ENCODE results near the gene PYM1.
A peak's percentile ranks its signal among the peaks of the same experiment; 100 is the strongest.
"Not testable (repeated sequence)": the region's sequence is repeated elsewhere in the genome, so short reads cannot be mapped to it uniquely, and the experiment has no call there.

Gene PYM1

DNA sequence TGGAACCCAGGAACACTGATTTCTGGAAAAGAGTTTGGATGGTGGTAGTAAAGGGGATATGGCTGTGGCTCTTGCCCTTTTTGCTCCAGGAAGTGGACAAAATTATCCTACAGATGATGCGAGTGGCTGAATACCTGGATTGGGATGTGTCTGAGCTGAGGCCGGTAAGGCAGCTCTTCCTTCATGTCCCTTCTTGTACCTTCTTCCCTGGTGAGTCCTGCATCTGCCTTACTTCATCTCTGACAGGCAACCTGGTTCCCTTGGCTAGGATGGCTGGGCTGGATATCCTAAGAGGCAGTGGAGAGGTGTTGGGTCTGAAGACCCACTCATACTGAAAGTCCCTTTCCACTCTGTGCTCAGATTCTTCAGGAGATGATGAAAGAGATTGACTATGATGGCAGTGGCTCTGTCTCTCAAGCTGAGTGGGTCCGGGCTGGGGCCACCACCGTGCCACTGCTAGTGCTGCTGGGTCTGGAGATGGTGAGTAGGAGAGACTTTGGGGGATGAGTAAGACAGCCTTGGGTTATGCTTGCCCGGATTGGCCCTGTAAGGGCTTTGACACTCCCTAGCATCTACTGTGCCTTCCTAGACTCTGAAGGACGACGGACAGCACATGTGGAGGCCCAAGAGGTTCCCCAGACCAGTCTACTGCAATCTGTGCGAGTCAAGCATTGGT is 11.3 kb upstream of the PYM1 start:
- DNase-seq (ENCODE audit: low spot score): no peak

DNA sequence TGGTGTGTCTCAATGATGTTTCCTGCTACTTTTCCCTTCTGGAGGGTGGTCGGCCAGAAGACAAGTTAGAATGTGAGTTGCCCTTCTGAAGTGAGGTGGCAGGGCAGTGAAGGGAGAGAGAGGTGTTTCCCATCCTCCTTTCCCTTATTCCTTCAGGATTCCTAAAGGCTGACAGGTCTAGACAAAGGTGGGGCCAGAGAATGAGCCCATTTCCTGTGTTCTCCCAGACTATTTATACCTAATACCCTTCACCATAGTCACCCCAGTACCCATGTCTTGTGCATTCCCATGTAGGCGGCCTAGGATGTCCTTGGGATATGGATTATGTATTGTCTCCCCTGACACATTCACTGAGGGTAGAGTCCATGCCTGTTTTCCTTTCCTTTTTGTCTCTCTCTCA is 10.3 kb upstream of the PYM1 start:
- no peak for DNase-seq (ENCODE audit: low spot score)

DNA sequence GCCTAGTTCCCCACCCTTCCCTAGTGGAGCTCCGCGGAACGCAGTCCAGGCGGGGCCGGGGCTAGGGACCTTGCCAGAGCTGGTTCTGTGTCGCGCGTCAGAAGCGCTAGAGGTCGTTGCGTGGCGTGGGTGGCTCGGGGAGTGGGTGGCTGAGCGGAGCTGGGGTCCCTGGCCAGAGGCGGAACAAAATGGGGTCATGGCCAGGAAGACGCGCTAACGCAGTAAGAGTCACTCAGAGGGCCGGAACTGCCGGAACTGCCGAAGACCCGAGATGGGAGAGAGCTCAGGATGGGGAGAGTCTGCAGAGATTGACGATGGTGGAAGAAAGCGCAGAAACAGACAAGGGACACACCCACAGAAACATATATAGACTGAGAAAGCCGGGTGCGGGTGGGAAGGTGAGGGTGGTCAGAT is 8.1 kb upstream of the PYM1 start:
- DNase-seq (ENCODE audit: low spot score): no peak

DNA sequence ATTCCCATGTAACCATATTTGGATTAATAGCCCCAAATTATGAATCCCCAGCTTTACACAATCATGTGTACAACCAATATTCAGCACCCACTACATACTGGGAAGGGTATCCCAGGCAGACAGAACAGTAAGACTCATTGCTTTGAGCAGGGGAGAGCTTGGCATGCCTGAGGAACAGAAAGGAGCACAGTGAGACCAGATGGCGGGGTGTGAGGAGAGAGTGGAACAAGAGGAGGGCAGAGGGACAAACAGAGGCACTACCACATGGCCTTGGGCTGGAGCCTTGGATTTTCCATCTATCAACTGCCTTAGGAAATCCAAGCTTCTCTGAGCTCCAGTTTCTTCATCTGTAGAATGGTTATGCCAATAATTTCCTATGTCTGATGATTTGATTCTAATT is 7.1 kb upstream of the PYM1 start:
- DNase-seq (ENCODE audit: low spot score): no peak

DNA sequence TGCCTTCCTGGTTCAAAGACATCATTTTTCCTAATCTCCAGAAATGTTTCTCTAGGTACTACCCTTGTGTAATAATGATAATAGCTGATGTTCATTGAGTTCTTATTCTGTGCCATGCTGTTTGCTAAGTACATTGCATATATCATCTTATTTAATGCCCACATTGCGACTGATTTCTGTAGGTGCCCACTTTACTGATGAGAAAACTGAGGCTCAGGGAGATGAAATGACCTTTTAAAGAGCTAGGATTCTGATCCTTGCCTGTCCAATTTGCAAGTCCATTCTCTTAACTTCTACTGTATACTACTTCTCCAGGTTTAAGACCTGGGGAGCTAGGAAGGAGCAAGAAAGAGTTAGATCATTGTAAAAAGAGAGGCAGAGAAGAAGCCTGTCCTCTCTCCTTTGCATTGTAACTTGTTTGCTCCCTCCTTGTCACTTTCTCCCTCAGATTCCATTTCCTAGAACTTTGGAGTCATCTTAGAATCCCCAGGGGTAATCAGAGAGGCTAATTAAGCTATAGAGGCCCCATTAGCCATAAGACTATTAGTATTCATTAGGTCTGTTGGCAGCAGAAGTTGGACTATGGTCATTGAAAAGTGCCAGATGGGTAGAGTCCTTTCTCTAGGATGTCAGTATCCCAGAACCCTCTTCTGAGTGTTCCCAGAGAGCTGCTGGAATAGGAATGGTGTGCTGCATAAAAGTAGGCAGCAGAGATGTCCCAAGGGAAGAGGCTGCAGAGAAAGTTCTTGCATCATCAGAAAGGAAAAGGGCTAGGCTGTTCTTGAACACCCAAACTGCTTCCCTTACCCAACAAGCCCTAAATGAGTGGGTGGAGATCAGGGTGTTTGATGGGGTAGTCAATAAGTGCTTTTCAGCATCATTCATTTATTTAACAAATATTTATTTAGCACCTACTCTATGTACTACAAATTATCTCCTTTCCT is 6.4 kb upstream of the PYM1 start:
- DNase-seq (ENCODE audit: low spot score): no peak

DNA sequence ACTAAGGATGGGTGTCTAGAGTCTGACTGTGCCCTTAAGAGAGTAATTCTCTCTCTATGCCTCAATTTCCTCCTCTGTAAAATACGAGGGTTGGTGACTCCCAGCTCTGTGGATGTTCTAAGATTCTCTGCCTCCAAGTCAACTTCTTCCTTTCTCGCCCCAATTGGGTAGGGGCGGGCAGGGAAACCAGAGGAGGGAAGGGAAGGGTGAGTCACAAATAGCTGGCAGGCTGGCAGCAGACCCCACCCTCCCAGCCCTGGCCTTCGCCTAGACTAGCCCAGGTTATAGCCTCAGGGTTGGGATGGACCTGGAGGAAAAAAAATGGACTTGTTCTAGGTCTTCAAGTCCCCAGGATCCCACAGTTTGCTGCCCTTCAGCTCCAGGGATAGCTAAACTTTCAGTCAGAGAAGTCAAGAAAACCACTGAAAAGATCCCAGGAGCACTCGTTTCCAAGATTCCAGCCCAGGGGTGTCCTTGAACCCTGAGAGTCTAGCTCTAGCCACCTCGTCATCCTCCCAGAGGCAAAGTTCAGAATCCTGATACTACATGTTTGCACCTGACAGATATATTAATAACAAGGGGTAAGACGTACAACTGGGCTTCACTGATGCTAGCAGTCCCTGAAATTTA is 5.6 kb upstream of the PYM1 start:
- no peak for DNase-seq (ENCODE audit: low spot score)

DNA sequence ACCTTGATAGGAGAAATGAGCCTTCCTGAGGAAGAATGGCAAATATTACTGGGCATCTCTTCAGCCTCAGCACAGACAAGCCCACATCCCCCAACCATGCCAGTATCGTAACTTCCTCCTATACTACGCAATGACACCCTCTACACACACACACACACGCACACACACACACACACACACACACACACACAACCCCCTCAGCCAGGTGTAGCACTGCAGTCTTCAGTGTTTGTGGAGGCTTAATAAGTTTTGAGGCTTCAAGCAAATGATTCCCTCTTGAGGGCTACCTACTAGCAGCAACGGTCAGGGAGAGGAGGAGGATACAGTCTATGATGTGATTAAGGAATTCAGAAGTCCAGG is 4.8 kb upstream of the PYM1 start:
- no peak for DNase-seq (ENCODE audit: low spot score)

DNA sequence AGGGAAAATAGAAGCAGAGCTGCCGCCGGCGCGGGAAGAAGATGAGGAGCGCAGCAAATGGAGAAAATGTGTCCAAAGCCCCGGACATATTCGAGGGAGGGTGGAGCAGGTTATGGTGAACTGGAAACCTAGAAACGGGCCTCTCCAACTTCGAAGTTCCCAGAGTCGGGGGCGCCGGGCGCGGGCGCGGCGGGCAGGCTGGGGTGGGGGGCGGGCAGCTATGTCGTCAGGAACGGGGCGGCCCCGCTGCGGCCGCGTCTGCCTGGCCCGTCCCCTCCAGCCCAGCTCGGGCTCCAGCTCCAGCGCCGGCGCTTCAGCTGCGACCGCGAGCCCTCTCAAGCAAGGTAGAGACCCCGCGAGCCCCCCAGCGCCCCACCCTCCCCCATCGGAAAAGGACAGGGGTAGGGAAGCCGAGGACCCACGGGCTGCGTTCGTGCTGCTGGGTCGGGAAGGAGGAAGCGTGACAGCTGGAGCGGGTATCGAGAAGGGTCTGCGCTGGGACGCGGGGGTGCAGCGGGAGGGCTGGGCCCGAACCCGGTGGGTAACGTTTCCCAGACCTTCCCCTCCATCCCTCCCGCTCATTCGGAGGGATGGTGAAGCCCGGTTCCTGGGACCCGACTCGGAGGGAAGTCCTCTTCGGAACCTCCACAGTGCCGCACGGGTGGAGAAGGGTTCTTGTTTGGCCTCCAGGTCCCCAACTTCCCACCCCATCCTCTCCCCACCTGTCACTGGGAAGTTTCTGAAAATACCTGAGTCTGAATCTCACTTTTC is 4.3 kb upstream of the PYM1 start:
- peak; percentile 84 for DNase-seq (ENCODE audit: low spot score)

DNA sequence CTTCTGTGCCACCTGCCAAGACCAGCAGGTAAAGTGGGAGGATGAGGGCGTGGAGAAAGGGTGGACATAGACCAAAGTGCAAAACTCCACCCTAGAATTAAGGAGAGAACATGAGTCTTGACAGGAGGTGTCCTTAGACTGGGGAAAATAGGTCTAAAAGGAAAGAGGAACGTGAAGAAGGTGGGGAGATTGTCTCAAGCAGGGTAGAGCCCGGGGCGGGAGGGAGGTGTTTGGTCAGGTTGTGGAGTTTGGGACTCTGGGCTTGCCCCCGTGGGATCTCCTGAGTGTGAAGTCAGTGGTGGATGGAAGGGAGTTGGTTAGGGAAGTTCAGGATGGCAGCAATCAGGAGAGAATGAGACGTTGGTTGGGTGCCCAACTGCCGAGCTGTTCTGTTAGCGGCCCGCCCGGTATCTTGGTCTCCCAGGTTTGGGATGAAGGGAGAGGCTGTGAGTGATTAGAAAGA is 3.7 kb upstream of the PYM1 start:
- DNase-seq (ENCODE audit: low spot score): no peak

DNA sequence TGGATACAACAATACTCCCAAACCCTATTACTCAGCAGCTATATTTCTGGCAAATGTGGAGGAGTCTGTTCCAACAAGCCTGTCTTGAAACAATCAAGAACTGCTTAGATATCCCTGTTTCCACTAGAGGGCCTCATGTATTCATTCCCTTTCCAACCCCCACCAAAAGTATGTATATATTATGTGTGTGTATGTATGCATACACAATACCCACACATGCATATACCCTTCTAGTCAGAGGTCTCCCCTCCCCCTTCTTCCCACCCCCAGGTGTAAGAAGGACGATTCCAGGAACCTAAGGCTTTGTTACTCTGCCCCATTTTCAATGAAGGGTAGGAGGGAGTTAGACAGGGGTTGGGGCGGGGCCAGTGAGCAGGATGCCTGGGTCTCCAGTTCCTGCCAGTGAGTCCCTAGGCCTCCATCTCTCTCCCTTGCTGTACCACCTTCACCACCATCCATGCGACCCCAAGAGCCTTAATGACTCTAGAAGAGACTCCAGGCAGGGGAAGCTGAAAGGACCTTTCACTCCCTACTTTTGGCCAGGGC is 3.1 kb upstream of the PYM1 start, which contains the start of gene DGKA:
DGKA (plus strand) TSS at position 392 of the 546 bp plus-strand sequence. CDS start 5,342 bp downstream, outside the sequence.
- no peak for DNase-seq (ENCODE audit: low spot score)

DNA sequence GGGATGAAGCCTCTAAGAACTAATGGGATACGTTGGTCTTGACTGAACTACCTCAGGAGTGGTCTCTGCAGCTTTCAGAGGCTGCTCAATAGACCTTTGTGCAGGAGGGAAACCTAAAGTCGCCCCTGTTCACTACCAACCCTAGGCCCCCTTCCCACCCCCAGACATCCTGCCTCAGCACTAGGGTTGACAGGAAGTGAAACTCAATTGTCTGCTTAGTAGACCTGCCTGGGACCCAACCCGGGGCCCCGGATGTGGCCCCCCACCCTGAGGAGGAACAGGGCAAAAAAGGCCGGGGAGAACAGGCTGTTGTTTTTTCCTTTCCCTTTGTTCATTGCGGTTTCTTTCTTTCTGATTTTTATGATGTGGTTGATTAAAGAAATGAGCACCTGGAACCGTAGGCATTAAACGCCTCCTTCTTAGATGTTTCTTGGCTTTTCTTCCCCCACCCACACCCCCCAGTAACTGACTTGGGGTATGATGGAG is 1.7 kb upstream of the PYM1 start:
- DNase-seq (ENCODE audit: low spot score): no peak

DNA sequence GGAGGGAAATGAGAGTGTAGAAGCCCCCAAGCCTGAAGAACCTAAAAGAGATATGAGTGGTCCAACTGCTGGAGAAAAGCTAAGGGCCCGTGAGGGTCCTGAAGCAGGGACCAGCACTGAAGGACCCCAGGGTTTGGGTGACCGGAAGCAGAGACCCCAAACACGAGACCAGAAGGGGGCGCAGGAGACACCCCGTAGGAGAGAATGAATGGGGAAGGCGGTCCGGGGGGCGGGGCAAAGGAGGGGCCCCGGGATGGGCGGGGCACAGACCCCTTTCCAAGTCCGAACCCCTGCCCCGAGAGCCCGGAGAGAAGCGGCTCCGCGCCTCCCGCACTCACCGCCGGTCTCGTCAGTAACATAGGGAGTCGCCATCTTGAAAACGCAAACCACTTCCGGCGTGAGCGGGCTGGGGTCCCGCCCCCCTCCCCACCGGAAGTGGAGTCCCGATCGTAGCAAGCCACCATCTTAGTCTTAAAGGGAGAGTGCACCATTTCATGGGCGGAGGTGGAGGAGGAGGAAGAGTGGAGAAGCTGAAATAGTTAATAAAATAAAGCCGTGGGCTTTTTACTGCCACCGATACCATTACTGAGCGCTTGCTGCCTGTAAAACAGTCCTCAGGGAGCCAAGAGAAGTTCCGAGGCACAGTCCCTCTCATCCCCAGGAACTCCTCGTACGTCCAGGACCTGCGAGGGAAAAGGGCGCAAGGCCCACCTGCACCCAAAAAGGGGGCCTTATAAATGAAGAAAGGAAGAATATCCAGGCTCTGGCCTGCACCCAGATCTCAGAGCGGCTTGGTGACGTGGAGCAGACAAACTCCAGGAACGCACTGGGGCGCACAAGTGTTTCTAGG is 731 bp downstream of the PYM1 start:
- DNase-seq (ENCODE audit: low spot score): peak; percentile 96

DNA sequence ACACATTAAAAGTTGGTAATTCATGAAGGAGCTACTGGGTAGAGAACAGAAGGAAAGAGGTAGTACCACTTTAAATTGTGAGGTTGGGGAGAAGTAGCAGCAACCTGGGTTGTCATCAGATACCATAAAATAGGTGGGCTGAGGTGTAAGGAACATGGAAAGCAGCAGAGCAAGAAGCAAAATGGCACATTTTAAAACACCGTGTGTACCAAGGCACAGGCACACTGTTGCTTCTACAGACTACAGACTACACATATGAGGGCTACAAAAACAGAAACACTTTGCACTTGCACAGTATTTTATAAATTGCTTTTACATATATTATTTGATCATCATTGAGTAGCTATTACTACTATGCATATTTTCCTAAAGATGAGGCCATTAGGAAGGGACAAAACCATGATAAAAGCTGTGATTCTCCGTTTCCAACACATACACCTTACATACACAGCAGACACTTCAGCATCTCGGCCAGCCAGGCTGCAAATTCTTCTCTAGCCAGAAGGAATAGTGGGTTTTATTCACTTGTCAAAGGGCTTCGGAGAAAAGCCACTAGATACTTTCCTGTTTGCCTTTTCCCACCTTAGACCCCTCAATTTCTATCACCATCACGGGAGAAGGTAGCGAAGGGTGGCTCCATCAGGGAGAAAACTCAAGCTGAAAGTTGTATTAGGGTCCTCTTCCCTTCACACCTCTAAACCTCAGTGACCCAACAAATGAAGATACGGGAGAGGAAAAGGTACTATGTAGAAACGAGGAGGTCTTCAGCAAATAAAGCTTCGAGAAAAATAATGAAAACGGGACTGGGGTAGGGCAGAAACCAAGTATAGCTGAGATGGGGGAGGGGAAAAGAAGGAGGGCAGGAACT is 1.6 kb downstream of the PYM1 start:
- DNase-seq (ENCODE audit: low spot score): no peak

DNA sequence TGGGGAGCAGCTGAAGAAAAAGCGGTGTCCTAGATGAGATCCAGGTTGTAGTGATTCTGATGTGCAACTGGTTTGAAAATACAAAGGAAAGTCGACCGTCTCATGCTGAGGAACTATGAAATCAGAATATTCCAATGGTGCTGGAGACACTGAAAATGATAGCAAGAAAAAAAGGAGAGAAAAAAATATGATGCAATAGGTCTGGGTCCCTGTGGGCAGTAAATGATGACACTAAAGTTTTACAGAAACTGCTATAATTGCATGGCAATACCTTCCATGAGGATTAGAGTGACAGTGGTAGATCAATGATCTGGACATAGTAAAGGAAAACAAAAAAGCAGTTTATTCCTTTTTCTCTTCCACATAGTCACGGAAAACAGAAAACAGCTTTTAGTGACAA is 2.3 kb downstream of the PYM1 start:
- no peak for DNase-seq (ENCODE audit: low spot score)

DNA sequence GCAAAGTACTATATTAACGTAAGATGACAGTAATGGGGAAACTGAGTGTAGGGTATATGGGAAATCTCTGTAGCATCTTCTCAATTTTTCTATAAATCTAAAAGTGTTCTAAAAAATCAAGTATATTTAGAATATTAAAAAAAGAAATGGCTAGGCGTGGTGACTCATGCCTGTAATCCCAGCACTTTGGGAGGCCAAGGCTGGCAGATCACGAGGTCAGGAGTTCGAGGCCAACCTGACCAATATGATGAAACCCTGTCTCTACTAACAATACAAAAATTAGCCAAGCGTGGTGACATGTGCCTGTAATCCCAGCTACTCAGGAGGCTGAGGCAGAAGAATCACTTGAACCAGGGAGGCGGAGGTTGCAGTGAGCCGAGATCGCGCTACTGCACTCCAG is 4.0 kb downstream of the PYM1 start:
- DNase-seq (ENCODE audit: low spot score): not testable (repeated sequence)

DNA sequence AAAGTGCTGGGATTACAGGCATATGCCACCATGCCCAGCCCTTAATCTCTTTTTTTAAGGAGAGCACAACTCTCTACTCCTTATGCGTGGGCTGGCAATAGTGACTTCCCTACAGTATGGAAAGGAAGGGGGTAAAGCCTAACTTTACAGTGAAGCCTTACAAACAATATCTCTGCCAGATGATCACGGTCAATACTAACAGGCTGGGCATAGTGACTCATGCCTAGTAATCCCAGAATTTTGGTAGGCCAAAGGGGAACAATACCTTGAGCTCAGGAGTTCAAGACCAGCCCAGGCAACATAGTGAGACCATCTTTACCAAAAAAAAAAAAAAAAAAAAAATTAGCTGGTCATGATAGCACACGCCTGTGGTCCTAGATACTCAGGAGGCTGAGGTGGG is 5.6 kb downstream of the PYM1 start:
- no peak for DNase-seq (ENCODE audit: low spot score)

DNA sequence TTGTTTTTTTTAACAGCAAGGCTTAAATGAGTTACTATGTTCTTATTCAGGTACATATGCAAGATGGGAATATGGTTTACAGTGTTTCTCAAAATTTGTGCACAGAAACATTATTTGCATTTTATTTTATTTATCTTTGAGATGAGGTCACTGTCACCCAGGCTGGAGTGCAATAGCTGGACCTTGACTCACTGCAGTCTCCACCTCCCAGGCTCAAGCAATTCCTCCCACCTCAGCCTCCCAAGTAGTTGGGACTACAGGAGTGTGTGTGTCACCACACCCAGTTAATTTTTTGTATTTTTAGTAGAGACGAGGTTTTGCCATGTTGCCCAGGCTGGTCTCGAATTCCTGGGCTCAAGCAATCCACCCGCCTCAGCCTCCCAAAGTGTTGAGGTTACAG is 8.7 kb downstream of the PYM1 start:
- not testable (repeated sequence) for DNase-seq (ENCODE audit: low spot score)

DNA sequence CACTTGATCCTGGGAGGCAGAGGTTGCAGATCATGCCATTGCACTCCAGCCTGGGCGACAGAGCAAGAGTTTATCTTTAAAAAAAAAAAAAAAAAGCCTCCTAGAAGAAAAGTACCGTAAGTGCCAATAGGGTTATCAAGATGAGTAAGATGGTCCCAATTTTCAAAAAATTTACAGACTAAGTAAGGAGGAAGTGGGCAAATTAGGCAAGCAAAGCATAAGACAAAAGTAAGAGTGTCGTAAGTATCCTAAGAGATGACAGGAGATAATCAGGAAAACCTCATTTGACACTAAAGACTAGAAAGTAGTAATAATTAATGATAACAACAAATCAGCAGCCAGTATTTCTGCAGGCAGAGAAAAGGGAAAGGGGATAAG is 12.2 kb downstream of the PYM1 start:
- no peak for DNase-seq (ENCODE audit: low spot score)

DNA sequence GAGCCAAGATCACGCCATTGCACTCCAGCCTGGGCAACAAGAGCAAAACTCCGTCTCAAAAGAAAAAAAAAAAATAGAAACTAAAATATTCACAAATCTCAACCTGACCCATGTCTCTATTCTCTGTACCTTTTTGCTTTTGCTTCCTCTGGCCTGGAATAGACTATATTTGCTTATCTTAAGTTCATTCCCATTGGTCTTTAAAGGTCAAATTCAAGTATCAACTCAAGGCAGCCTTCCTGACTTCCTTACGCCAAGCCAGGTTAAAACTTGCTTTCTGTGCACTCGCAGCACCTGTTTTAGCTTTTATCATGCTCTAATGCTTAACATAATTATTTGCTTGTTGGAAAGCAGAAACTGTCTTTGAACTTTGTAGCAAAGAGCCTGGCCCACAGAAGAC is 14.8 kb downstream of the PYM1 start:
- DNase-seq (ENCODE audit: low spot score): no peak

DNA sequence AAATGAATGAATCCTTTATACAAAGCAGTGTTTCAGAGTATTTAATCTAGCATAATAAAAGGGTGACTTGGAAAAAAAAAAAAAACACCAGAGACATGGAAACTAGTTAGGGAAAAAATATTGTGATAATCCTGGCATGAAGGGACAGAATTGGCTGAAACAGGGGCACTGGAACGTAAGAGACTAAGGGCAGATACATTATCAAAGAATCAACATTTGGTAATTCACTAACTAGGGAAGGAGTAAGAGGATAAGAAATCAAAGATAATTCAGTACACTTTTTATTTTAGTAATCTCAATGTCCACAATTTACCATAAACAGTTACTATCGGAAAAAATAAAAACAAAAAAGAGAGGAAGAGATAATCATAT is 18.2 kb downstream of the PYM1 start:
- no peak for DNase-seq (ENCODE audit: low spot score)
